HG02759 (cell line): Measurements from ENCODE around the gene DLG1.
"Not testable (repeated sequence)": the region's sequence is repeated elsewhere in the genome, so short reads cannot be mapped to it uniquely, and the experiment has no call there.

Source experiments
- ATAC-seq: cut with Tn5 transposase; IDR thresholded peaks from one replicate; pipeline ENCODE4 v1.9.1; 2021; ENCODE audit warnings: mild to moderate bottlenecking, moderate library complexity; ENCODE audit not compliant: unreplicated experiment

The DLG1 gene

GRCh38 chr3:197292083-197292646, 6.2 kb downstream of the DLG1 start:
- no peak for ATAC-seq

GRCh38 chr3:197289726-197290125, 8.7 kb downstream of the DLG1 start:
- ATAC-seq: no peak

- ATAC-seq: no peak
Observed at GRCh38 chr3:197286678-197287077, 11.7 kb downstream of the DLG1 start.

- ATAC-seq: no peak
Observed at GRCh38 chr3:197285557-197285956, 12.9 kb downstream of the DLG1 start.

GRCh38 chr3:197283045-197283444, 15.4 kb downstream of the DLG1 start:
- no peak for ATAC-seq

- ATAC-seq: no peak
Observed at GRCh38 chr3:197281849-197282248, 16.6 kb downstream of the DLG1 start.

- ATAC-seq: no peak
Observed at GRCh38 chr3:197280156-197280555, 18.3 kb downstream of the DLG1 start.

- ATAC-seq: no peak
Observed at GRCh38 chr3:197278933-197279332, 19.5 kb downstream of the DLG1 start.

GRCh38 chr3:197276808-197277207, 21.6 kb downstream of the DLG1 start:
- ATAC-seq: not testable (repeated sequence)

- ATAC-seq: no peak
Observed at GRCh38 chr3:197270558-197271317, 27.7 kb downstream of the DLG1 start.

GRCh38 chr3:197269024-197269423, 29.4 kb downstream of the DLG1 start:
- no peak for ATAC-seq

- ATAC-seq: no peak
Observed at GRCh38 chr3:197268294-197268693, 30.1 kb downstream of the DLG1 start.

GRCh38 chr3:197266331-197266730, 32.1 kb downstream of the DLG1 start:
- ATAC-seq: no peak

GRCh38 chr3:197262709-197263108, 35.7 kb downstream of the DLG1 start:
- ATAC-seq: no peak

- ATAC-seq: no peak
Observed at GRCh38 chr3:197261164-197261509, 37.3 kb downstream of the DLG1 start.

GRCh38 chr3:197260491-197261163, 37.8 kb downstream of the DLG1 start:
- no peak for ATAC-seq

- no peak for ATAC-seq
Observed at GRCh38 chr3:197259096-197259495, 39.3 kb downstream of the DLG1 start.

- no peak for ATAC-seq
Observed at GRCh38 chr3:197258168-197258755, 40.1 kb downstream of the DLG1 start.

- no peak for ATAC-seq
Observed at GRCh38 chr3:197257711-197258110, 40.7 kb downstream of the DLG1 start.

GRCh38 chr3:197256836-197257444, 41.5 kb downstream of the DLG1 start:
- ATAC-seq: no peak

- no peak for ATAC-seq
Observed at GRCh38 chr3:197256104-197256503, 42.3 kb downstream of the DLG1 start.
